ENCODE data around the gene STX18. TPM values are rescaled to one million over a fixed set of nuclear protein-coding genes. Genes with fewer than 3 reads are reported as not detected.
"Not testable (repeated sequence)": the region's sequence is repeated elsewhere in the genome, so short reads cannot be mapped to it uniquely, and the experiment has no call there.

Gene STX18
- polyA plus RNA-seq, 1 donor: 42.5 TPM

DNA sequence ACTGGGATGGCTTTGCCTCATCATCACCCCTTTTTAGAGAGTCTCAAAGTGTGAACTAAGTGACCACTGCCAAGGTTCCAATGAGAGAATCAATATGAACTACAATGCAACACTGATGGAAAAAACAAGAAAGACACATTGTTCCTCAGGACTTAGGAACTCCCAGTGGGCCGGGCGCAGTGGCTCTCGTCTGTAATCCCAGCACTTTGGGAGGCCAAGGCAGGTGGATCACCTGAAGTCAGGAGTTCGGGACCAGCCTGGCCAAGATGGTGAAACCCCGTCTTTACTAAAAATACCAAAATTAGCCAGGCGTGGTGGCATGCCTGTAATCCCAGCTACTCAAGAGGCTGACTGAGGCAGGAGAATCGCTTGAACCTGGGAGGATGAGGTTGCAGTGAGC, 119.7 kb downstream of the STX18 start:
- not testable (repeated sequence) for H3K4me3 ChIP-seq (ENCODE audit: low read length); H3K9me3 ChIP-seq (ENCODE audit: control insufficient read depth, low read depth, low read length); DNase-seq; H3K27me3 ChIP-seq (ENCODE audit: control insufficient read depth, insufficient read depth, low read length); H3K27ac ChIP-seq (ENCODE audit: low read length); H3K4me1 ChIP-seq (ENCODE audit: control insufficient read depth, insufficient read depth, low read length)
- peaks cover 60% of the 10 kb centered on the region for H3K36me3 ChIP-seq (ENCODE audit: control insufficient read depth, insufficient read depth, low read length)
- WGBS (ENCODE audit: insufficient coverage, low lambda C conversion rate): no CpG with 5 or more reads among the region's 7 CpGs

DNA sequence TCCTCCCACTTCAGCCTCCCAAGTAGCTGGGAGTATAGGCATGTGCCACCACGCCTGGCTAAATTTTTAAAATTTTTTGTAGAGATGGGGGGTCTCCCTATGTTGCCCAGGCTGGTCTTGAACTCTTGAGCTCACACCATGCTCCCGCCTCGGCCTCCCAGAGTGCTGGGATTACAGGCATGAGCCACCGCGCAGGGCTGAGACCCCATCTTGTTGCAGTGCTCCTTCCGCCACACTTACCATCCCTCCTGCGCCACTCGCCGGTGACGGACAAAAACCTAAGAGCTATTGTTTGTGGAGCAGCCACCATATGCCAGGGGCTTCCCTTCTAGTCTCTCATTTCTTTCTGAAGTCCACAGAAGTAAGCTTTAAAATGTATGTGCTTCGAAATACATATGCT, 120.5 kb downstream of the STX18 start:
- Histone ChIP-seq H3K9me3 (ENCODE audit: control insufficient read depth, low read depth, low read length) (no peaks in the 10 kb centered on the region), H3K4me3 (ENCODE audit: low read length) (no peak overlapping the region), H3K27me3 (ENCODE audit: control insufficient read depth, insufficient read depth, low read length) (no peaks in the 10 kb centered on the region), H3K4me1 (ENCODE audit: control insufficient read depth, insufficient read depth, low read length) (no peaks in the 10 kb centered on the region), H3K27ac (ENCODE audit: low read length) (no peak overlapping the region), H3K36me3 (ENCODE audit: control insufficient read depth, insufficient read depth, low read length) (peaks cover 57% of the 10 kb centered on the region)
- WGBS (ENCODE audit: insufficient coverage, low lambda C conversion rate): no CpG with 5 or more reads among the region's 11 CpGs
- no peak for DNase-seq

DNA sequence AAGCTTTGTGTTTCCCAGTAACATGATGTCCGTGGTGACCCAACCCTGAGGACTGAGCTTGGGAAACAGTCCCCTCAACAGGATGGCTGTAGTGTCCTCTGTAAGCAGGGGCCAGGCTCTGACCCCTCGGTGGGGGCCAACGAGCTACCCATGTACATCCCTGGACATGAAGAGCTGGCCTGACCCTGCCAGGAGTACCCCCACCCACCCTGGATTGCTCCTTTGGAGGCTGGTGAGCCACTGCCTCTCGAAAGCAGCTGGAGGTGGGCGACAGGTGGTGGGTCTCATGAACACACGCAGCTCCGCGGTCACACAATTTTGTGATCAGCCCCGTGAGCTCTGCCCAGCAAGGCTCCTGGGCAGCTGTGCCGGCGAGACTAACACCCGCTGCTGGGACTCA, 121.4 kb downstream of the STX18 start:
- no peaks in the 10 kb centered on the region for H3K4me1 ChIP-seq (ENCODE audit: control insufficient read depth, insufficient read depth, low read length)
- H3K36me3 ChIP-seq (ENCODE audit: control insufficient read depth, insufficient read depth, low read length): peaks cover 59% of the 10 kb centered on the region
- H3K27ac ChIP-seq (ENCODE audit: low read length): no peak overlapping the region
- H3K27me3 ChIP-seq (ENCODE audit: control insufficient read depth, insufficient read depth, low read length): no peaks in the 10 kb centered on the region
- no peak overlapping the region for H3K4me3 ChIP-seq (ENCODE audit: low read length)
- WGBS (ENCODE audit: insufficient coverage, low lambda C conversion rate): no CpG with 5 or more reads among the region's 12 CpGs
- no peak for DNase-seq
- peaks cover 4% of the 10 kb centered on the region for H3K9me3 ChIP-seq (ENCODE audit: control insufficient read depth, low read depth, low read length)

- DNase-seq: no peak
- no CpG with 5 or more reads among the region's 12 CpGs for WGBS (ENCODE audit: insufficient coverage, low lambda C conversion rate)
- peaks cover 61% of the 10 kb centered on the region for H3K36me3 ChIP-seq (ENCODE audit: control insufficient read depth, insufficient read depth, low read length)
Measured at GRCh38 chr4:4419896-4420295, 122.0 kb downstream of the STX18 start.

GRCh38 chr4:4418676-4419390, 123.0 kb downstream of the STX18 start:
- no CpG with 5 or more reads among the region's 19 CpGs for WGBS (ENCODE audit: insufficient coverage, low lambda C conversion rate)
- H3K27me3 ChIP-seq (ENCODE audit: control insufficient read depth, insufficient read depth, low read length): no peaks in the 10 kb centered on the region
- H3K4me3 ChIP-seq (ENCODE audit: low read length): no peak overlapping the region
- H3K9me3 ChIP-seq (ENCODE audit: control insufficient read depth, low read depth, low read length): peaks cover 6% of the 10 kb centered on the region
- H3K4me1 ChIP-seq (ENCODE audit: control insufficient read depth, insufficient read depth, low read length): no peaks in the 10 kb centered on the region
- H3K36me3 ChIP-seq (ENCODE audit: control insufficient read depth, insufficient read depth, low read length): peaks cover 54% of the 10 kb centered on the region
- H3K27ac ChIP-seq (ENCODE audit: low read length): no peak overlapping the region
- no peak for DNase-seq

More at GRCh38 chr4:4419896-4420295, 122.0 kb downstream of the STX18 start:
- no peaks in the 10 kb centered on the region for H3K4me1 ChIP-seq (ENCODE audit: control insufficient read depth, insufficient read depth, low read length)
- no peak overlapping the region for H3K4me3 ChIP-seq (ENCODE audit: low read length)
- H3K9me3 ChIP-seq (ENCODE audit: control insufficient read depth, low read depth, low read length): peaks cover 6% of the 10 kb centered on the region
- H3K27me3 ChIP-seq (ENCODE audit: control insufficient read depth, insufficient read depth, low read length): no peaks in the 10 kb centered on the region
- H3K27ac ChIP-seq (ENCODE audit: low read length): no peak overlapping the region

DNA sequence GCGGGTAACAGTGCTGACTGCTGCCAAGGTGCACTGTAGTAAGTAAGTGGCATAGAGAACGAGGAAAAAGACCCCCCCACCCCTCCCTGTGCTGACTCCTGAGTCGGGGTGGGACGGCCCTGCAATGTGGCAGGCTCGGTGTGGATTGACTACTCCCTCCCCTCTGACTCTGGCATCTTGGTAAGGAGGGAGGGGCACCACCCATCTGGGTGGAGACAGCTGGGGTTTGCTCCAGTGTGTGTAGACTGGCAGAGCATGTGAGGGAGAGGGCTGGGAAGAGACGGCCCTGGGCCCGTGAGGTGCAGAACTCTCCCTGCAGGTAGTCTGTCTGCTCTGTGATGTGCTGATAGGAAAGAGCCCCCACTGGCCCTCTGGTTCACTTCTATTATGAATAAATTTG, 124.0 kb downstream of the STX18 start:
- H3K4me3 ChIP-seq (ENCODE audit: low read length): no peak overlapping the region
- no peak for DNase-seq
- no CpG with 5 or more reads among the region's 7 CpGs for WGBS (ENCODE audit: insufficient coverage, low lambda C conversion rate)
- peaks cover 6% of the 10 kb centered on the region for H3K9me3 ChIP-seq (ENCODE audit: control insufficient read depth, low read depth, low read length)
- peaks cover 45% of the 10 kb centered on the region for H3K36me3 ChIP-seq (ENCODE audit: control insufficient read depth, insufficient read depth, low read length)
- no peak overlapping the region for H3K27ac ChIP-seq (ENCODE audit: low read length)
- H3K27me3 ChIP-seq (ENCODE audit: control insufficient read depth, insufficient read depth, low read length): no peaks in the 10 kb centered on the region
- no peaks in the 10 kb centered on the region for H3K4me1 ChIP-seq (ENCODE audit: control insufficient read depth, insufficient read depth, low read length)

DNA sequence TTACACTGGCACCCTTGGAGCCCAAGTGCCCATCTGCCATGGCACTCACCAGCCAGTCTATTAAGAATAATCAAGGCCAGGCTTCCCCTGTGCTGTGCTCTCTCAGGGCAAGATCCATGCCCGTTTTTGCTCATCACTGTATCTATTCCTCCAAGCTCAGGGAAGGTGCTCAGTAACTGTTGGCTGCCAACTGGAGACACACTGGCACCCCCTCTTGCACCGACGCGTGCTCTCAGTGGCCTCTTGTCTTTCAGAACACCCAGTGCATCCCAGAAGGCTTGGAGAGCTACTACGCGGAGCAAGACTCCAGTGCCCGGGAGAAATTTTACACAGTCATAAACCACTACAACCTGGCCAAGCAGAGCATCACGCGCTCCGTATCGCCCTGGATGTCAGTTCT, 124.9 kb downstream of the STX18 start:
- Histone ChIP-seq H3K27ac (ENCODE audit: low read length) (no peak overlapping the region), H3K4me3 (ENCODE audit: low read length) (no peak overlapping the region), H3K36me3 (ENCODE audit: control insufficient read depth, insufficient read depth, low read length) (peaks cover 42% of the 10 kb centered on the region), H3K9me3 (ENCODE audit: control insufficient read depth, low read depth, low read length) (peaks cover 6% of the 10 kb centered on the region), H3K4me1 (ENCODE audit: control insufficient read depth, insufficient read depth, low read length) (no peaks in the 10 kb centered on the region), H3K27me3 (ENCODE audit: control insufficient read depth, insufficient read depth, low read length) (no peaks in the 10 kb centered on the region)
- no CpG with 5 or more reads among the region's 11 CpGs for WGBS (ENCODE audit: insufficient coverage, low lambda C conversion rate)
- DNase-seq: no peak

DNA sequence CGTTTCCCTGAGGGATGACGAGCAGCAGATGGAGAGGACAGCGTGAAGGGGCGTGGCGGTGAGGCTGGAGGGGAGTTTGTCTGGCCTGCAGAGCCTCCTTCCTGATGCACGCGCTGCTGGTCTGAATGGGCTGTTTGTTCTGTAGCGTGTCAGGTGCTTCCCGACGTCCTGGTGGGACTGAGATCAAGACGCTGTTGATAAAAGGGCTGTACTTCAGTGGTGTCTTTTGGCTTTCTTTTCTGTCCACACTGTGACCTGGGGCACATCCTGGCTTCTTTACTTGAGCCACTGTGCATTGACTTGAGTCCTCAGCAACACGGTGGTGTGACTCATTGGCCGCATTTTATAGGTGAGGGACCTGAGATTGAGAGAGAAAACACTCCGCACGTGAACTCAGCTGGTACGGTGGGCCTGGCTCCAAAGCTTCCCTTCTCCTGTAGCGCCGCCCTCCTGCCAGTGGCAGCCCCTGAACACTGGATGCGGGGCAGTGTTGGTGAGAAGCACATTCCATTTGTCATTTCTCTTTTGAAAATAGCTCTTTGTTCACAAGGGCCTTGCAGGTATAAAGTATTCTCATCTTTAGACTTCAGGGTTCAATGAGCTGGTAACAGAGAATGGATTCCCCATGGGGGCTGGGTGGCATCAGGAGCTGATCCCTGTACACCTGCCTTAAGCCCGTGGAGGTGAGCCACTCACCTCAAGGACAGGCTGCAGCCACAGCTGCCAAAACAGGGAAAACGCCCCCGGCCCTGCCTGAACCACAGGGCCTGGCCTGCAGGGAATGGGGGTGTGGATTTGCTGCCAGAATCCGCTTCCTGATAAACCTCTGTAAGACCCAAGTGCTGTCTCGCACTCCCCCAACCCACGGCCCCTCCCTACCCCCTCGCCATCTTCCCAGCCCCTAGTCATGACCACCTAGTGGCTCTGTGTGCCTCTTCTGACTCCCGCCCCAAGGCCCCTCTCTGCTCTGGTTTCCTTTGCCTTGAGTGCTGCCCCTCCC, 125.7 kb downstream of the STX18 start:
- peaks cover 6% of the 10 kb centered on the region for H3K9me3 ChIP-seq (ENCODE audit: control insufficient read depth, low read depth, low read length)
- no peaks in the 10 kb centered on the region for H3K27me3 ChIP-seq (ENCODE audit: control insufficient read depth, insufficient read depth, low read length)
- no peak for DNase-seq
- no peak overlapping the region for H3K27ac ChIP-seq (ENCODE audit: low read length)
- no peak overlapping the region for H3K4me3 ChIP-seq (ENCODE audit: low read length)
- WGBS (ENCODE audit: insufficient coverage, low lambda C conversion rate): no CpG with 5 or more reads among the region's 27 CpGs
- no peaks in the 10 kb centered on the region for H3K4me1 ChIP-seq (ENCODE audit: control insufficient read depth, insufficient read depth, low read length)
- peaks cover 36% of the 10 kb centered on the region for H3K36me3 ChIP-seq (ENCODE audit: control insufficient read depth, insufficient read depth, low read length)

DNA sequence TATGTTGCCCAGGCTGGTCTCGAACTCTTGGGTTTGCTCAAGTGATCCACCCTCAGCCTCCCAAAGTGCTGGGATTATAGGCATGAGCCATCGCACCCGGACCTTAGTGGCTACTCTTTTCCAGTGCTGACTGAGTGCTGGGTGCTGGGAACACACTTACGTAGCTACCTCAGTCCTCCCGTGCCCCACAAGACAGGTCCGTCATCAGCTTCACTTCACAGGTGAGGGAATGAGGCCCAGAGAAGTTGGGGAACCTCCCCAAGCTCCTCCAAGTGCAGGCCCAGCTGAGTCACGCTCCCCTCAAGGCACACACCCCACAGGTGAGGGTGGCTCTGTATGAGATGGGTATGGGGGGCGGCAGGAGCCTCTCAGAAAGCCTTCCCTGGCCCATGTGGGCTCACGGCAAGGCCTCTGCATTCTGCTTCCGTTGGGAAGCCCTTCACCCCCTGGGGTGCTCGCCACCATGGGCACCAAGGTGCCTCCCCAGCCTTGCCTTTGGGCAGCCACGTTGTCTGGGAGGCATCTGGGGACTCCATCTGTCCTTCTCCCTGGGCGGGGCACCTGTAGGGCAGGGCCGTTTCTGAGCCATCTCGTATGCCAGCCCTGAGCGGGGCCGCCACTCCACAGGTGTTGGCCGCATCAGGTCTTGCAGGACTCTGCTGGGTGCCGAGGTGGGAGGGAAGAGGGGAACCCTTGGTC, 126.6 kb downstream of the STX18 start:
- no CpG with 5 or more reads among the region's 19 CpGs for WGBS (ENCODE audit: insufficient coverage, low lambda C conversion rate)
- no peak for DNase-seq
- Histone ChIP-seq H3K36me3 (ENCODE audit: control insufficient read depth, insufficient read depth, low read length) (peaks cover 27% of the 10 kb centered on the region), H3K27me3 (ENCODE audit: control insufficient read depth, insufficient read depth, low read length) (no peaks in the 10 kb centered on the region), H3K9me3 (ENCODE audit: control insufficient read depth, low read depth, low read length) (peaks cover 6% of the 10 kb centered on the region), H3K4me1 (ENCODE audit: control insufficient read depth, insufficient read depth, low read length) (no peaks in the 10 kb centered on the region), H3K4me3 (ENCODE audit: low read length) (no peak overlapping the region), H3K27ac (ENCODE audit: low read length) (no peak overlapping the region)

DNA sequence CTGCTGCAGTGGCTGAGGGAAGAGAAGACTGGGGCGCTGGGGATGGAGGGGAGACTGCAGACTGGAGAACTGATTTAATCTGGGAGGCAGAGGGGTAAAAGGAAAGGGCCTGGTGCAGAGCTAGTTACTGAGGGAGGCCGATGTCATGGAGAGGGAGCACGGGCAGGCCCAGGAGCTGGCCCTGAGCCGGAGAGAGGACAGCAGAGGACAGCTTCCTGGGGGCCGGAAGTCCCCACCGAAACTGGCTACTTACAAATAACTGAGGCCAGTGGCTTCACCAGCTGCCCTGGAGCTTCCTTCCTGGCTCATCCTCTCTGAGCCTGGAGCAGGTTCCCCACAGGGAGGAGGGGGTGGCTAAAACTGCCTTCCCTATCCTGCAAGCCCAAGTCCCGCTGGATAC, 128.0 kb downstream of the STX18 start:
- Histone ChIP-seq H3K4me1 (ENCODE audit: control insufficient read depth, insufficient read depth, low read length) (no peaks in the 10 kb centered on the region), H3K36me3 (ENCODE audit: control insufficient read depth, insufficient read depth, low read length) (peaks cover 13% of the 10 kb centered on the region), H3K27me3 (ENCODE audit: control insufficient read depth, insufficient read depth, low read length) (no peaks in the 10 kb centered on the region), H3K9me3 (ENCODE audit: control insufficient read depth, low read depth, low read length) (peaks cover 6% of the 10 kb centered on the region), H3K4me3 (ENCODE audit: low read length) (no peak overlapping the region), H3K27ac (ENCODE audit: low read length) (no peak overlapping the region)
- no CpG with 5 or more reads among the region's 7 CpGs for WGBS (ENCODE audit: insufficient coverage, low lambda C conversion rate)
- no peak for DNase-seq
